ENCODE data around the gene TAF4. TPM values are rescaled to one million over a fixed set of nuclear protein-coding genes. Genes with fewer than 3 reads are reported as not detected.

TAF4 gene
- total and polyA plus RNA-seq, 2 of the 13 experiments (the other 11 are each of a cell fraction or from before 2014, with no cell fraction given), result 5.9 to 12.0 TPM

DNA sequence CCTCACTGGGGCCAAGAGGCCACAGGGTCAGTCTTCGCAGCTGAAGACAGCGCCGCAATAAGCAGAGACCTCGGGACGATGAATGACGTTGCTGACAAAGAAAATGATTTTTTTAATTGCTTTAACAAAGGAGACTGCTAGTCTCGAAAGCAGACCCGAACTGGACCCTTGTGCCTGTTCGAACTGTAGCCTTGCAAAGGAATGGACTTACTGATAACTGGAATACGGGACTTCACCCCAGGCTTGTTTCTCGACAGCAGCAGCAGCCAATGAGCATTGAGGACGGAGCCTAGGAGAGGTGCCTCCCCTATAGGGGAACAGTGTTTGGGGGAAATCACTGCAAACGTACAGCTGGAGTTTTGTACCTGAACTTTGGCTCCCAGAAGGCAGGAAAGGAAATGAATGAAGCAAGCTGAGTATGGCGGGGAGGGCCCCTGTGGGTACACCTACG, 1.3 kb upstream of the TAF4 start (continued):
- TF ChIP-seq ELF4 (CRISPR knock-in tag; IDR thresholded peaks at IDR 0.05; ENCODE audit: borderline replicate concordance) (no peak; the same call in 1 of the 2 replicates), ISL2 (CRISPR knock-in tag; IDR thresholded peaks at IDR 0.05) (no peak), EEA1 (CRISPR knock-in tag; IDR thresholded peaks at IDR 0.05; ENCODE audit: borderline replicate concordance) (no peak), THAP11 (CRISPR knock-in tag; IDR thresholded peaks at IDR 0.05) (peak; percentile 66), ZNF512B (CRISPR knock-in tag; IDR thresholded peaks at IDR 0.05; ENCODE audit: borderline replicate concordance) (no peak), MBD4 (IDR thresholded peaks at IDR 0.05; ENCODE audit: borderline replicate concordance, low read length) (no peak), ONECUT2 (CRISPR knock-in tag; IDR thresholded peaks at IDR 0.05) (no peak), CCAR2 (optimal IDR thresholded peaks at IDR 0.05; ENCODE audit: low read depth, low read length) (no peak), ZSCAN29 (CRISPR knock-in tag; conservative IDR thresholded peaks at IDR 0.05) (no peak), ZNF850 (CRISPR knock-in tag; conservative IDR thresholded peaks at IDR 0.05) (no peak), ZNF10 (CRISPR knock-in tag; IDR thresholded peaks at IDR 0.05; ENCODE audit: borderline replicate concordance, low read depth) (no peak), CEBPB (IDR thresholded peaks at IDR 0.05; ENCODE audit: borderline replicate concordance, low read depth, low read length) (peak; percentile 37; the same call in 1 of the 2 replicates), ZSCAN12 (CRISPR knock-in tag; IDR thresholded peaks at IDR 0.05) (no peak), TEAD3 (CRISPR knock-in tag; optimal IDR thresholded peaks at IDR 0.05; ENCODE audit: borderline replicate concordance) (peak; percentile 30), PBX3 (CRISPR knock-in tag; IDR thresholded peaks at IDR 0.05; ENCODE audit: borderline replicate concordance) (no peak), ZNF33B (CRISPR knock-in tag; IDR thresholded peaks at IDR 0.05) (peak; percentile 94)
- TF ChIP-seq, protein P1, sequence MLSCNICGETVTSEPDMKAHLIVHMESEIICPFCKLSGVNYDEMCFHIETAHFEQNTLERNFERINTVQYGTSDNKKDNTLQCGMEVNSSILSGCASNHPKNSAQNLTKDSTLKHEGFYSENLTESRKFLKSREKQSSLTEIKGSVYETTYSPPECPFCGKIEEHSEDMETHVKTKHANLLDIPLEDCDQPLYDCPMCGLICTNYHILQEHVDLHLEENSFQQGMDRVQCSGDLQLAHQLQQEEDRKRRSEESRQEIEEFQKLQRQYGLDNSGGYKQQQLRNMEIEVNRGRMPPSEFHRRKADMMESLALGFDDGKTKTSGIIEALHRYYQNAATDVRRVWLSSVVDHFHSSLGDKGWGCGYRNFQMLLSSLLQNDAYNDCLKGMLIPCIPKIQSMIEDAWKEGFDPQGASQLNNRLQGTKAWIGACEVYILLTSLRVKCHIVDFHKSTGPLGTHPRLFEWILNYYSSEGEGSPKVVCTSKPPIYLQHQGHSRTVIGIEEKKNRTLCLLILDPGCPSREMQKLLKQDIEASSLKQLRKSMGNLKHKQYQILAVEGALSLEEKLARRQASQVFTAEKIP (CRISPR knock-in tag; IDR thresholded peaks at IDR 0.05; ENCODE audit: borderline replicate concordance), result no peak
- TF ChIP-seq, protein P2, sequence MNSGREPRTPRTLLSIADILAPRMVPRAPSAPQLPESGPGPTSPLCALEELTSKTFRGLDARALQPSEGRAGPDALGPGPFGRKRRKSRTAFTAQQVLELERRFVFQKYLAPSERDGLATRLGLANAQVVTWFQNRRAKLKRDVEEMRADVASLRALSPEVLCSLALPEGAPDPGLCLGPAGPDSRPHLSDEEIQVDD (CRISPR knock-in tag; IDR thresholded peaks at IDR 0.05; ENCODE audit: borderline replicate concordance), result no peak
- TF ChIP-seq, protein P3, sequence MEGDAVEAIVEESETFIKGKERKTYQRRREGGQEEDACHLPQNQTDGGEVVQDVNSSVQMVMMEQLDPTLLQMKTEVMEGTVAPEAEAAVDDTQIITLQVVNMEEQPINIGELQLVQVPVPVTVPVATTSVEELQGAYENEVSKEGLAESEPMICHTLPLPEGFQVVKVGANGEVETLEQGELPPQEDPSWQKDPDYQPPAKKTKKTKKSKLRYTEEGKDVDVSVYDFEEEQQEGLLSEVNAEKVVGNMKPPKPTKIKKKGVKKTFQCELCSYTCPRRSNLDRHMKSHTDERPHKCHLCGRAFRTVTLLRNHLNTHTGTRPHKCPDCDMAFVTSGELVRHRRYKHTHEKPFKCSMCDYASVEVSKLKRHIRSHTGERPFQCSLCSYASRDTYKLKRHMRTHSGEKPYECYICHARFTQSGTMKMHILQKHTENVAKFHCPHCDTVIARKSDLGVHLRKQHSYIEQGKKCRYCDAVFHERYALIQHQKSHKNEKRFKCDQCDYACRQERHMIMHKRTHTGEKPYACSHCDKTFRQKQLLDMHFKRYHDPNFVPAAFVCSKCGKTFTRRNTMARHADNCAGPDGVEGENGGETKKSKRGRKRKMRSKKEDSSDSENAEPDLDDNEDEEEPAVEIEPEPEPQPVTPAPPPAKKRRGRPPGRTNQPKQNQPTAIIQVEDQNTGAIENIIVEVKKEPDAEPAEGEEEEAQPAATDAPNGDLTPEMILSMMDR (CRISPR knock-in tag; IDR thresholded peaks at IDR 0.05), result no peak
- TF ChIP-seq, protein P4, sequence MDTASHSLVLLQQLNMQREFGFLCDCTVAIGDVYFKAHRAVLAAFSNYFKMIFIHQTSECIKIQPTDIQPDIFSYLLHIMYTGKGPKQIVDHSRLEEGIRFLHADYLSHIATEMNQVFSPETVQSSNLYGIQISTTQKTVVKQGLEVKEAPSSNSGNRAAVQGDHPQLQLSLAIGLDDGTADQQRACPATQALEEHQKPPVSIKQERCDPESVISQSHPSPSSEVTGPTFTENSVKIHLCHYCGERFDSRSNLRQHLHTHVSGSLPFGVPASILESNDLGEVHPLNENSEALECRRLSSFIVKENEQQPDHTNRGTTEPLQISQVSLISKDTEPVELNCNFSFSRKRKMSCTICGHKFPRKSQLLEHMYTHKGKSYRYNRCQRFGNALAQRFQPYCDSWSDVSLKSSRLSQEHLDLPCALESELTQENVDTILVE (CRISPR knock-in tag; IDR thresholded peaks at IDR 0.05), result peak; percentile 76; the same call in 1 of the 2 replicates

Measured in HepG2 (cell line).